ENCODE results near the gene SEC11A. TPM values are rescaled to one million over a fixed set of nuclear protein-coding genes. Genes with fewer than 3 reads are reported as not detected.
"Not testable (repeated sequence)": the region's sequence is repeated elsewhere in the genome, so short reads cannot be mapped to it uniquely, and the experiment has no call there.

SEC11A gene
- total RNA-seq, 1 donor from 2014 or later, result 115 TPM

DNA sequence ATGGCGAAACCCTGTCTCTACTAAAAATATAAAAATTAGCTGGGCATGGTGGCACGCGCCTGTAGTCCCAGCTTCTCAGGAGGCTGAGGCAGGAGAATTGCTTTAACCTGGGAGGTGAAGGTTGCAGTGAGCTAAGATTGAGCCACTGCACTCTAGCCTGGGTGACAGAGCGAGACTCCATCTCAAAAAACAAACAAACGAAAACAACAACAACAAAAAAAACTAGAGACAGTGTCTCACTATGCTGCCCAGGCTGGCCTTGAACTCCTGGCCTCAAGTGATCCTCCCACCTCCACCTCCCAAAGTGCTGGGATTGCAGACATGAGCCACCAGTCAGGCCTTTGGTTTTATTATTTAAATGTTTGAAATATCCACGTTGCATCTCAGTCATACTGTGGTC is 35.8 kb upstream of the SEC11A start:
- H3K27me3 Mint-ChIP-seq (ENCODE audit: low read depth); H3K9me3 Mint-ChIP-seq; intact Hi-C loops (cut with micrococcal nuclease); DNase-seq (ENCODE audit: low spot score); H3K27ac Mint-ChIP-seq; H3K4me3 Mint-ChIP-seq (ENCODE audit: low read depth): not testable (repeated sequence)
- Mint-ChIP-seq H3K36me3 (ENCODE audit: low read depth) (peaks cover 44% of the 10 kb centered on the region), H3K4me1 (ENCODE audit: low read depth) (peaks cover 47% of the 10 kb centered on the region)

DNA sequence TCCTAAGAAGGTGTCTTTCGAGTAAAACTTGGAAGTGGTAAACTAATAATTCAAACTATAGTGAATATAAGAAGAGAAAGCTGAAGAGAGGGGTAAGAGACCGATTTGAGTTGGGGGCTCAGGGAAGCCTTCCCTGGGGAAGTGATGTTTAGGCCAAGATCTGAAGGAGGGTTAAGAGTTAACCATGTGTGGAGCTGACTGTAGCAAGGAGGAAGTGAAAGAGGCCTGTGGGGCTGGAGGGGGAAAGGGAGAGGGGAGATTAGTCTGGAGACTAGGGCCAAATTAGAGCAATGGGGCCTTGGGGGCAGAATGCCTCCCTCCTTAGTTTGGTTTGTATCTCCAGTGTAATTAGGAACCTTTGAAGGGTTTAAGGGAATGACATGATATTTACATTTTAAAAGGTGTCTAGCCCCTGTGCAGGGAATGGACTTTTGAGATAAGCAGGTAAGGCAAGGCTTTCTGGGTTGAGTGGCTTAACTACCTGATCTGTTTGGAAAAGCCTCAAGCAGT is 34.7 kb upstream of the SEC11A start:
- Mint-ChIP-seq H3K36me3 (ENCODE audit: low read depth) (peaks cover 38% of the 10 kb centered on the region), H3K9me3 (no peaks in the 10 kb centered on the region), H3K27ac (peak overlapping the region; percentile 90), H3K4me1 (ENCODE audit: low read depth) (peaks cover 45% of the 10 kb centered on the region), H3K27me3 (ENCODE audit: low read depth) (no peaks in the 10 kb centered on the region), H3K4me3 (ENCODE audit: low read depth) (peak overlapping the region; percentile 94)
- intact Hi-C loops (cut with micrococcal nuclease), result no loop called here
- no peak for DNase-seq (ENCODE audit: low spot score)

DNA sequence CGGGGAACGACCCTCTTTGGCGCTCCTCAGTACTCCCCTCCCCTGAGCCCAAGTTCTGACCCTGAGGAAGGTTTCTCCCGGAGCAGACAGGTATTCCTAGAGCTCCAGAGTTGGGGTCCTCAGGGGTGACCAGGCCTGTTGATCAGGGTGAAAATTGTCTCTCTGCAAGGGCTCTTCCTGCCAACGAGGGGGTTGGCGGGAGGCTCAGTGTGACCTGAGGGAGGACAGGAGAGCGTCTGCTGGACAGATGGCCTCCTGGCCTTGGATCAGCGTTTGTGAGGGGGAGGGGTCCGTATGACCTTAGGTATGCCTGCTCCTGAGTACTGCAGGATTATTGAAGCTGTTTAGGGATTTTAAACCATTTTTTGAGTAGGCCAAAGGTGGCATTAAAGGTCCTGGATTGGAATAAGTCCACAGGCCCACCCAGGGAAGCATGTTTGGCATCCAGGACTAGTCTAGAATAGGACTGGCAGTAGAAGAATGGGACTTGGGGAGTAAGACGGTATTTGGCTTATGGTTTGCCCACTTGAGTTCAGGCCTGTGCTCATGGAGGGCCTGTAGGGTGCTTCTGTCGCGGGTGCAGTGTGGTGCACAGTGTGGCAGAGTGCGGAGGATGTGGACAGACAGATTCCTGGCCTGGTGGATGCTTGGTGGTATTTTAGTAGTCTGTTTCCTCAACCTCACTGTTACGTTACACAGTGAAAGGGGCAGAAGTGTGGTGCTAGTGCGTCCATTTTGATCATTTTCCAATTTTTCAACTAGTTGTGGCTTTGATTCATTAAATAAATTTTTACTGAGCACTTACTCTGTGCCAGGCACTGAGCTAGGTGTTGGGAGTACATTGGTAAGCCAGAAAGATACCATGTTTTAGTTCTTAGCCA is 33.4 kb upstream of the SEC11A start:
- DNase-seq (ENCODE audit: low spot score), result peak; percentile 38
- Mint-ChIP-seq H3K36me3 (ENCODE audit: low read depth) (peaks cover 34% of the 10 kb centered on the region), H3K27me3 (ENCODE audit: low read depth) (no peaks in the 10 kb centered on the region), H3K27ac (peak overlapping the region; percentile 90), H3K9me3 (no peaks in the 10 kb centered on the region), H3K4me1 (ENCODE audit: low read depth) (peaks cover 46% of the 10 kb centered on the region), H3K4me3 (ENCODE audit: low read depth) (peak overlapping the region; percentile 94)
- intact Hi-C loops (cut with micrococcal nuclease), result loop anchor here (1.0 kb wide), 2 partner anchors 12 to 33 kb away; partner anchors contain the start of gene SEC11A

DNA sequence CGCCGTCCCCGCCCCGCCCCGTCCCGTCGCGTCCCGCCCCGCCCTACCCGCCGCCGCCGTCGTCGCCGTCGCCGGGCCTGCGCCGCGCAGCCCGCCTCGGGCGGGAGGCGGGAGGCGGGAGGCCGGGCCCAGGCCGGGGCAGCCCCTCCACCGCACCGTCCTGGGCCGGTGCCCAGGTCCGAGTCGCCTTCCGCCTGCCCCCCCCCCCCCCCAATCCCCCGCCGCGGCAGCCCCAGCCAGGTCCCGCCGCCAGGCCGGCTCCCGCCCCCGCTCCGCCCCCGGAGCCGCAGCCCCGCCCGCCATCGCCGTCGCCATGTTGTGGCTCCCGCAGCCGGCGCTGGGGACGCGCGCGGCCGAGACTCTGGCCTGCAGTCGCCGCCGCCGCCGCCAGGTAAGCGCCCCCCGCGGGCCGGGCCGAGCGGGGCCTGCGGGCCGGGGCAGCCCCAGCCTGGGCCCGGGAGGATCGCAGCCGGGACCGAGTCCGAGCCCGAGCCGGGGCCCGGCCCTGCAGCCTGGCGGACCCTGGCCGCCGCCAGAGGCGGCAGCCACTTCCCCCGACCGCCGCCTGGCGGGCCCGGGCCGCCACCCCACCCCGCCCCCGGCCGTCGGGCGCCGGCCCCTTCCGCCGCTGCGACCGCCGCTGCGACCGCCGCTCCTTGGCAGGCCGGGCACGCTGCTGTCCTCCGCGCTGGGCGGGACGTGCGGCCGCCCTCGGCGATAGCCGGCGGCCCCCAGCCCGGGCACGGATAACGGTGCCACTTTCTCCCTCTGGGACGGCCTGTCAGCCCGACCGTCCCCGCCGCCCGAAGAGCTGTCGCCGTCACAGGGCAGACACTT is 32.6 kb upstream of the SEC11A start, which contains the start of gene ZNF592:
TSS of gene ZNF592 (plus strand) at position 319 of the 837 bp plus-strand sequence. CDS start 34,084 bp downstream, outside the sequence.
- Mint-ChIP-seq H3K27ac (peak within 1 kb of the TSS; percentile 97), H3K9me3 (no peaks in the 10 kb centered on the region), H3K4me1 (ENCODE audit: low read depth) (peaks cover 47% of the 10 kb centered on the region), H3K27me3 (ENCODE audit: low read depth) (no peaks in the 10 kb centered on the region), H3K36me3 (ENCODE audit: low read depth) (peaks cover 33% of the 10 kb centered on the region), H3K4me3 (ENCODE audit: low read depth) (peak within 1 kb of the TSS; percentile 94)
- intact Hi-C loops (cut with micrococcal nuclease), result loop anchor here (1.0 kb wide), 2 partner anchors 13 to 32 kb away; partner anchors contain the start of gene SEC11A
- DNase-seq (ENCODE audit: low spot score), result peak; percentile 76

DNA sequence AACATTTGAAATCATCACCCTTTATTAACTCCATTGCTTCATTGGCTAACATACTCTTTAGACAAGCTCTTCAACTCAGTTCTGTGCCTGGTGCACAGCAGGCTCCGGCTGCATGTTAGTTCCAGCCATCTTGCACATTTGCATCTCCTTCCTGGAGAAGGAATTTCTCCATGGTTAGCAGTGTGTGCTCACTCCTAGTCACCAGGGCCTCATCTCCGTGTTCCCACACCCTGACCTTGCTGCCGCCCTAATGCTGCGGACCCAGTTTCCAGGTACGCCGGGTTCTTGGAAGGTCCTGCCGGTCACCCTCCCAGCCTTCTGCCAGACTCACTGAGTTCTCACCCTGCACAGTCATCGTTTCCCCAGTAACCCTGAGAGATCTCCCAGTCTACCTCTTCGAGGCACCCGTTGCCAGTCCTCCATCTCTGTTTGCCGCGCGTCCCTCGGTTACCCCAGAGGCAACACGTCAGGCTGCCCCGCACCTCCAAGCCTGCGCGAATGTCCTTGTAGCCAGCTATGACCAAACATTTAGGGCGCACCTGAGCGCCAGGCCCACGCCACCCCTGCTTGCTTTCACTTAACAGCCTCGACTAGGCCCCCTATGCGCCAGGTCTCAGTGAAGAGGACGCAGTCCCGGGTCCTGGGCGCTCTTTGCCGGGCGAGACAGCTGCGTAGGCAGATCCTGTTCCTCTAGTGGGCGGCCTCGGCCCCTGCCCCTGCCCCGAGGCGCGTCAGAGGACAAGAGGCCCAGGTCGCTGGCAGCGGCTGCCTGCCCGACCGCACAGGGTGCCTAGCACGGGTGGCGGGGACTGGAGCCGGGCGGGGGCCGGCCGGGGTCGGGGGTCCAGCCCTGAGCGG is 31.7 kb upstream of the SEC11A start:
- Mint-ChIP-seq H3K27ac (peak overlapping the region; percentile 97), H3K9me3 (no peaks in the 10 kb centered on the region), H3K36me3 (ENCODE audit: low read depth) (peaks cover 29% of the 10 kb centered on the region), H3K4me3 (ENCODE audit: low read depth) (peak overlapping the region; percentile 88), H3K27me3 (ENCODE audit: low read depth) (no peaks in the 10 kb centered on the region), H3K4me1 (ENCODE audit: low read depth) (peaks cover 44% of the 10 kb centered on the region)
- intact Hi-C loops (cut with micrococcal nuclease), result loop anchor here (1.0 kb wide), 2 partner anchors 11 to 93 kb away; partner anchors contain the start of gene WDR73
- DNase-seq (ENCODE audit: low spot score), result peak; percentile 72

DNA sequence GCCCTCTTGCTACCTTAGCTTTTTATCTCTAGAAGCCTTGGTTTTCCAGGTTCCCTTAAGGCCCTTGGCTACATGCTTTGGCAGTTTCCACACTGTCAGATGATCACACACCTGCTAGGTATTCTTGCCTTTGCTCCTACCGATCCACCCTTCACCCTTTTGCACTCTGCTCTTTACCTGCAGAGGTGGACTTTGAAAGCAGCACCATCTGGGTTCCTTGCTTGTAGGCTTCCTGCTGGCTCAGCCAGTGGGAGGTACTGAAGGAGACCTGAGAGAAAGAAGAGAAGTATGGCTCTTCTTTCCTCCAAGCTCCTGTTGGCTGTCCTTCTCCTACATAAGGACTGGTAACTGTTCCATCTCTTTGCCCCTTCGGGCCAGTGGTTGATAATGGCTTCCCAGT is 25.2 kb upstream of the SEC11A start:
- Mint-ChIP-seq H3K27ac (no peak overlapping the region), H3K4me3 (ENCODE audit: low read depth) (no peak overlapping the region), H3K27me3 (ENCODE audit: low read depth) (no peaks in the 10 kb centered on the region), H3K36me3 (ENCODE audit: low read depth) (peaks cover 4% of the 10 kb centered on the region), H3K9me3 (no peaks in the 10 kb centered on the region), H3K4me1 (ENCODE audit: low read depth) (peaks cover 21% of the 10 kb centered on the region)
- intact Hi-C loops (cut with micrococcal nuclease), result no loop called here
- DNase-seq (ENCODE audit: low spot score), result no peak

DNA sequence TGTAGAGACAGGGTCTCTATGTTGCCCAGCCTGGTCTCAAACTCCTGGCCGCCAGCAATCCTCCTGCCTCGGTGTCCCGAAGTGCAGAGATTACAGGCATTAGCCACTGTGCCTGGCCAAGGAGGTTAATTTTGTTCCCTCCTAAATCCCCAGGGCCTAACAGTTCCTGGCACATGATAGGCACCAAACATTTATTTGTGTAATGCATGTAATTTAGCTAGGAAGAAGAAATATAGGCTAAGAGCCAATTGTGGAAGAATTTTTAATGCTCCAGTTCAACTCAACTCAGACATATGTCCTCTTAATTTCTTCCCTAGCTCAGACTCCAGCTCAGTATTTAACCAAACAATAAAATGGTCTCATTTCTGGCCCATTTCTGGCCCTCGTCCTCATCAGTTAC is 24.8 kb upstream of the SEC11A start:
- peaks cover 4% of the 10 kb centered on the region for H3K36me3 Mint-ChIP-seq (ENCODE audit: low read depth)
- no peak overlapping the region for H3K4me3 Mint-ChIP-seq (ENCODE audit: low read depth)
- peaks cover 20% of the 10 kb centered on the region for H3K4me1 Mint-ChIP-seq (ENCODE audit: low read depth)
- H3K9me3 Mint-ChIP-seq, result no peaks in the 10 kb centered on the region
- no peak overlapping the region for H3K27ac Mint-ChIP-seq
- no peaks in the 10 kb centered on the region for H3K27me3 Mint-ChIP-seq (ENCODE audit: low read depth)
- no peak for DNase-seq (ENCODE audit: low spot score)
- intact Hi-C loops (cut with micrococcal nuclease), result no loop called here

DNA sequence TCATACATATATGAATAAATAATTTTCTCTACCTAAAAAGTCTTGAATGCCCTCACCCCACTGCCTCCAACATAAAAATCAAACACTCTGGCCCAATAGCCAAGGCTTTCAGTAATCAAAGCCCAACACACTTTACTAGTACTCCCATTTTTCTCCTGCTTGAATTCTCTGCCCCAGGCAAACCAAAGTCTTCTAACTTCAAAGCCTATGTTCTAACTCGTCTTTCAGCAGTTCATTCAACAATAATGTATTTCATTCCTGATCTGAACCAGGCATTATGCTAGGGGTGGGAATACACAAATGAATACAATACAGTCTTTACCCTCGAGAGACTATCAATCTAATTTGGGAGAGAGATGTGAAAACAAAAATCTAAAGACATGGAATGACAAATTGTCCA is 21.1 kb upstream of the SEC11A start:
- Mint-ChIP-seq H3K4me3 (ENCODE audit: low read depth) (no peak overlapping the region), H3K27ac (peak overlapping the region; percentile 76), H3K27me3 (ENCODE audit: low read depth) (no peaks in the 10 kb centered on the region), H3K36me3 (ENCODE audit: low read depth) (no peaks in the 10 kb centered on the region), H3K4me1 (ENCODE audit: low read depth) (peaks cover 33% of the 10 kb centered on the region), H3K9me3 (no peaks in the 10 kb centered on the region)
- intact Hi-C loops (cut with micrococcal nuclease), result loop anchor here (5.0 kb wide), 1 partner anchor 245 kb away; the partner anchor contains the start of gene PDE8A
- no peak for DNase-seq (ENCODE audit: low spot score)

DNA sequence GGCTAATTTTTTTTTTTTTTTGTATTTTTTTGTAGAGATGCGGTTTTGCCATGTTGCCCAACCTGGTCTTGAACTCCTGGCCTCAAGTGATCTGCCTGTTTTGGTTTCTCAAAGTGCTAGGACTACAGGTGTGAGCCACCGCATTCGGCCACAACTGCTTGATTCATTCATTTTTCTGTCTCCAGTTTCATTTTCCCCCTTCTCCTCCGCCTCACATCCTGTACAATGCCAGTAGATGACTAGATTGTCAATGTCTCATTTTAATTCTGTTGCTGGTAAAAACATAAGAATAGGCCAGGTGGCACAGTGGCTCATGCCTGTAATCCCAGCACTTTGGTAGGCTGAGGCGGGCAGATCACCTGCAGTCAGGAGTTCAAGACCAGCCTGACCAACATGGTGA is 20.4 kb upstream of the SEC11A start:
- H3K4me1 Mint-ChIP-seq (ENCODE audit: low read depth), result peaks cover 33% of the 10 kb centered on the region
- peak; percentile 75 for DNase-seq (ENCODE audit: low spot score)
- no peaks in the 10 kb centered on the region for H3K36me3 Mint-ChIP-seq (ENCODE audit: low read depth)
- intact Hi-C loops (cut with micrococcal nuclease), result loop anchor here (1.0 to 5.0 kb wide), 4 partner anchors 11 to 246 kb away; partner anchors contain the start of genes NMB, PDE8A and WDR73
- no peaks in the 10 kb centered on the region for H3K9me3 Mint-ChIP-seq
- peak overlapping the region; percentile 3 for H3K4me3 Mint-ChIP-seq (ENCODE audit: low read depth)
- H3K27ac Mint-ChIP-seq, result peak overlapping the region; percentile 72
- H3K27me3 Mint-ChIP-seq (ENCODE audit: low read depth), result no peaks in the 10 kb centered on the region

DNA sequence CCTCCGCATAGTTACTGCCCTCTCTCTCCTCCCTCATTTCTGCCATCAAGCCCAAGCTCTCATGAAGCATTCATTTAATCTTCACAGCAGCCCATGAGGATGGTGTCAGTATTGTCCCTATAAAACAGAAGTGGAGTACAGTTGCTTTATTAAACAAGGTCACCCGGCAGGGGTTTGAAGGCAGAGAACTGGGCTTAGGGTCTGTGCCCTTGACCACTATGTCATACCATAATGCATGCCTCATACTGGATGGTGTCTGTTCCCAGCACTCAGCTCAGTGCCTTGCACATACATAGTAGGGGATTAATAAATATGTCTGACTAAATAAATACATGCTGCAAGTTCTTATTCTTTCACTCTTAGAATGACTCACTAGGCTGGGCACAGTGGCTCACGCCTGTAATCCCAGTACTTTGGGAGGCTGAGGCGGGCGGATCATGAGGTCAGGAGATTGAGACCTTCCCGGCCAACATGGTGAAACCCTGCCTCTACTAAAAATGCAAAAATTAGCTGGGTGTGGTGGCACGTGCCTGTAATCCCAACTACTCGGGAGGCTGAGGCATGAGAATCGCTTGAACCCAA is 19.6 kb upstream of the SEC11A start:
- H3K27ac Mint-ChIP-seq, result peak overlapping the region; percentile 95
- intact Hi-C loops (cut with micrococcal nuclease), result loop anchor here (1.0 to 5.0 kb wide), 7 partner anchors 12 to 247 kb away; partner anchors contain the start of genes NMB, PDE8A, SEC11A and WDR73
- peaks cover 40% of the 10 kb centered on the region for H3K4me1 Mint-ChIP-seq (ENCODE audit: low read depth)
- peak; percentile 32 for DNase-seq (ENCODE audit: low spot score)
- H3K4me3 Mint-ChIP-seq (ENCODE audit: low read depth), result peak overlapping the region; percentile 59
- not testable (repeated sequence) for H3K36me3 Mint-ChIP-seq (ENCODE audit: low read depth); H3K9me3 Mint-ChIP-seq; H3K27me3 Mint-ChIP-seq (ENCODE audit: low read depth)

DNA sequence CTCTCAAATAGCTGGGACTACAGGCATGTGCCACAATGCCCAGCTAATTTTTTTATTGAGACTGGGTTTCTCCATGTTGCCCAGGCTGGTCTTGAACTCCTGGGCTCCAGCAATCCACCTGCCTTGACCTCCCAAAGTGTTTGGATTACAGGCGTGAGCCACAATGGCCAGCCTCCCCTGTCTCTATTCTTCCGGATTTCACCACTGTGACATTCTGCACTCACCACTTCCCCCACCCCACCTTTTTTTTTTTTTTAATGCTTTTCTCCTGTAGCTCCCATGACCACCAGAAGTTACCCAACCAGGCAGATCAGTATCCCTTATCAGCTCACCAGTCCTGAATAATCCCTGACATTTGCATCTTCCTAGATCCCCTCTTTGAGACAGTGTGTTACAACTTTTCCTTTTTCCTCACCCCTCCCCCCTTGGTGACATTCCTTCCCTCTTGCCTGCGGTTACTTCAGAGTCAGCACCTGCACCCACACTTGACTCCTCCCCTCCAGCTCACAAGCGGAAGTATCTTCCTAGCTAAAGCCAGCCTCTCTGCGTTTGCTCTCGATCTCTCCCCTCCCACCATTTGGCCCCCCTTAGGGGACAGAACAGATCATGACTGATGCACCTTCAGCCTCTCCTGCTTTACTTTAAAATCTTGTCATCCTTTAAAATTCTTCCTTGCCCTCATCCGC is 19.0 kb upstream of the SEC11A start:
- Mint-ChIP-seq H3K4me1 (ENCODE audit: low read depth) (peaks cover 40% of the 10 kb centered on the region), H3K27me3 (ENCODE audit: low read depth) (no peaks in the 10 kb centered on the region), H3K27ac (peak overlapping the region; percentile 95), H3K4me3 (ENCODE audit: low read depth) (peak overlapping the region; percentile 59), H3K9me3 (no peaks in the 10 kb centered on the region), H3K36me3 (ENCODE audit: low read depth) (no peaks in the 10 kb centered on the region)
- peak; percentile 72 for DNase-seq (ENCODE audit: low spot score)
- intact Hi-C loops (cut with micrococcal nuclease), result loop anchor here (1.0 to 5.0 kb wide), 4 partner anchors 19 to 247 kb away; partner anchors contain the start of genes PDE8A and SEC11A
